ENCODE results near the gene CTNND2.

The CTNND2 gene

DNA sequence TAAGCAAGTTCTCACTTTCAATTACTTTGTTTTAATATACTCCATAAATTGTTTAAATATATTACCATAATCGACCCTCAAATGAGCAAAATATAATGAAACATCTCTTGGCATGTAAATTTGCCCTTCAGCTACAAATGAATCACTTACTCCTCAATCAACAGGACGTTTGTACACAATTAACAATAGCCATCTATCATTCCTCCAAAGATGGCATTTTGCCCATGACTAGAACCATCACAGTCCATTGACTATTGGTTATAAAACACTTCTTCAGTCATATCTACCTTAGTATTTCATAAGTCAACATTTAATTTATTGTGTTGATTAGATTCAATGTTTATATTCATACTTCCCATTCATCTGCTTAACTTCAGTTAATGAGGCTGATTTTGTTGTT, 127.2 kb downstream of the CTNND2 start:
- FAIRE-seq, result no peak

DNA sequence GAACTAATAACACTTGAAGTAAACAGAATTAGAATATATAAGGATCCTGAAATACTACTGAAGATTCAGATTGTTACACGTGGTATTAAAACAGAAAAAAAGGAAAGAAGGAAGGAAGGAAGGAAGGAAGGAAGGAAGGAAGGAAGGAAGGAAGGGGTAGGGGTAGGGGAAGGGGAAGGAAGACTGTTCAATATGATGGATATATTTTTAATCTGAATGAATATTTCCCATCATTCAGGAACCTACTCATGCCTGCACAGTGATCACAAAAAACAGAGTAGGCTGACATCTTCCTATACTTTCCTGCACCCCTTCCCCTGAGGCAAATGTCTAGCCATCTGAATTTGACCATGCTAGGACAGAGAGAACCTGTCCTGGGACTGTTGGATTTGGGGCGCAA, 133.9 kb downstream of the CTNND2 start:
- FAIRE-seq, result no peak

DNA sequence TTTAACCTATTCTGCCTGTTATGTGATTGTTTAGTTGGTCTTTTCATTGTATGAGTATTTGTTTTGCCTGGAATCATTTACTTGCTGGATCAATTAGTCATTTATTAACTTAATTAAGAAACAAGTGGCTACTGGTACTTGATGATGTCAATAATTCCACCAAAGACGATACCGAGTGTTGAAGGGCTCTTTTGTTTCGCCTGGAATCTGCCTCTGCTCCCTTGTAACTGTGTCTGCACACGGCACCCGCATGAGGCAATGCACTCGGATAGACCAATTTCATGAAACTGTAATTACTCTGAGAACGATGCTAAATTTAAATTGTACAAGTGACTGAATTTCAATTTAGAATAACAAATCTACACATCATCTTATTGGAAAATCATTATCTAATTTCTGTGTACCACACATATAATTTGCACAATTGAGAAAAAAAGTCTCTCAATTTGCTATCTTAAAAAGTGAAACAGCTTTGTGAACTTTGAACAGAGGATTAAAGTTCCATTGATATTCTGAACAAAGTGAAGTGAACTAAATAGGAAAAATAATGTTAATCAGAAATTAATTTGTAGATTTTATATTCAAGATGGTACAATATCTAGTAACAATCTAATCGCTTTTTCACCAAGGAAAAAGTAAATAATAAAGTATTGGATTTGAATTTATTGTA, 143.2 kb downstream of the CTNND2 start:
- FAIRE-seq, result no peak

DNA sequence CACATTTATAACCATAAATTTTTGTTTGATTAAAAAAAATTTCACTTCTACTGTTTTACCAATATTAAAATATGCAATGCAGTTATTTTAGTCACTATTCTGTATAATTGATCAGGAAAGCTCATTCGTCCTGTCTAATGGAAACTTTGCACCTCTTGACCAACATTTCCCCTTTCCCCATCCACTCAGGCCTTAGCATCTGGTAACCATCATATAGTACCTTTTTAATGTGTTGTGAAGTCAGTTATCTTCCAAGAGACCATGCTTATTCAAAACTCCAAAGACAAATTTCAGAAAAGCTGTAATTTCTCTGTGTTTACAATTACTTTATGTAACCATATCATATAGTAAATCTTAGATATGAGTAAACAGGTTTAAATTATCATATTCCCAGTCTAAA, 145.9 kb downstream of the CTNND2 start:
- no peak for FAIRE-seq

DNA sequence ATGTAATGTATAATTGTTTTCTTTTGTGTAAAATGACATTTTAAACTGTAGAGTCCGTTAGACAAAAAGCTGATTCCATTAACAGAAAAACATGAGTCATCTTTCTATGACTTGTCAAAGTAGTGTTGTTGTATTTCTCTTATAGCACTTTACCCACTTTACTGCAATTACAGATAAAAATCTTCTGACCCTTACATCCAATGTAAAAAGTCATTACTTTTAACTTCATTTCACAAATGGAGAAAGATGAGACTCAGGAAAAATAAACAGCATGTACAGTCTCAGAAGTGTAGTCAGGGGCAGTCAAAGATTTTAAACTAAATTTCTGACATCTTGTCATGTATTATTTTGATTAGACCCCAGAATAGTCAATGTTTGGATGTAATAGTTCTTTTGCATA, 146.6 kb downstream of the CTNND2 start:
- FAIRE-seq, result no peak

DNA sequence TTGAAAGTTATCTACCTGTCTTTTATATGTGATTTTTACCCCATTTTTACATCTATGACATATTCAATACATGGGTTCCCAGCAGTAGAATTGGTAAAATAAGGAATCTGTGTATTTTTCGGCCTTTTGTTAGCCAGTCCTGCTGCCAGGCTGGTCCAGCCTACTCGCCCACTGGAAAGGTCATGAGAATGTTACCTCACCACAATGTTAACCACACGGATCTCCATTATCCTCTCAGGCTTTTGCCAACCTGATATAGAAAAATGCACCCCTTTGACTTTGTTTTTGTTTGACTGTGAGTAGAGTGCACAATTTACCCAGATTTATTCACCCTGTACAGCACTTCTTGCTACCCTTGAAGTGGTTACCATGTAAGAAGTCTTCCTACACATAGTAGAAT, 167.2 kb downstream of the CTNND2 start:
- no peak for FAIRE-seq

DNA sequence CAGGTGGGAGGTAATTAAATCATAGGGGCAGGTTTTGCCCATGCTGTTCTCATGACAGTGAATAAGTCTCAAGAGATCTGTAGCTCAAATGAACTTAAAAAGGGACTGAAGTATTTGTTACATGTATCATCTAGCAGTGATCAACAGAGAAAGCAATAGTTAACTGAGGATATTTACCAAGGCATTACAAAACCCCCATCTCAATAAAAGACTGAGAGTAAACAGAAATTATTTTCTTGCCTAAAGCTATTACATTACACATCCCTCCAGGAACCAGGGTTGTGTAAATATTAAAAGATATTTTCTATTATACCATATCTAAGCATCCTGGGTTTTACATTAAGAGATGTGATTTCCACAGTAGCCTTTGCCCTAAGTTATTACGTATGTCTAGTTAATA, 169.9 kb downstream of the CTNND2 start:
- no peak for FAIRE-seq

DNA sequence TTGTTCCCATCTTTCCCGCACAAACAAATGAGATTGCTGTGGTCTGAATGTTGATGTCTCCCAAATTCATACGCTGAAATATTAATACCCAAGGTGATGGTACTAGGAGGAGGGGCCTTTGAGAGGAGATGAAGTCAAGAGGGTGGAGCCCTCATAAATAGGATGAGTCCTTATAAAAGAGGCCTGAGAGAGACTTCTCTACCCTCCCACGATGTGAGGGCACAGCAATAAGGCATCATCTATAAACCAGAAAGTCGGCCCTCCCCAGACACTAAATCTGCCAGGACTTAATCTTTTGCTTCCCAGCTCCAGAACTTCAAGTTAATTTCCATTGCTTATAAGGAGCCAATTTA, 170.4 kb downstream of the CTNND2 start:
- FAIRE-seq, result no peak

DNA sequence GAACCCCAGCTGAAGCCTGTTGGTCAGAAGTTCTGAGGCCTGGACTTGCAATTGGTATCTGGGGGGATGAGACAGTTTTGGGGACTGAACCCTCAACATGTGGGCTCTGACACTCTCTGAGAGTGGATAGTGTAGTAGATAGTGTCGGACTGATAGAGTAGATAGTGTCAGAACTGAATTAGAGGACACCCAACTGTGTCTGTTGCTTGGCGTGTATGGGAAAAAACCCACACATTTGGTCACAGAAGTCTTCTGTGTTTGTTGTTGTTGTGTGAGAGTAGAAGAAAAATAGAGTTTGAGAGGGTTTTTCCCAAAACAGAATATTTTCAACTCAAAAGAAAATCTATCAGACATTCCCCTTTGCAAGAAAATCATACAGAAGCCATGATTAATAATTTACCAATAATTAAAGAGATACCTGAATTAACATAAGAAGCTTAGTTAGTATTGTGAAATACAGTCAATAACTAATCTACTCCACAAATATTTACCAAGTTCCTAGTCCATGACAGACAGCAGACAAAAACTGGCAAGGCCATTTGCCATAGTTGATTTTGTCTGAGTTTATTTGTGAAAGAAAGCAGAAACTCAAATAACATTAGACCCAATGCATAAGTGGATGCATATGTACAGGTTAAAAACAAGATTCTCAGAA, 170.9 kb downstream of the CTNND2 start:
- no peak for FAIRE-seq

DNA sequence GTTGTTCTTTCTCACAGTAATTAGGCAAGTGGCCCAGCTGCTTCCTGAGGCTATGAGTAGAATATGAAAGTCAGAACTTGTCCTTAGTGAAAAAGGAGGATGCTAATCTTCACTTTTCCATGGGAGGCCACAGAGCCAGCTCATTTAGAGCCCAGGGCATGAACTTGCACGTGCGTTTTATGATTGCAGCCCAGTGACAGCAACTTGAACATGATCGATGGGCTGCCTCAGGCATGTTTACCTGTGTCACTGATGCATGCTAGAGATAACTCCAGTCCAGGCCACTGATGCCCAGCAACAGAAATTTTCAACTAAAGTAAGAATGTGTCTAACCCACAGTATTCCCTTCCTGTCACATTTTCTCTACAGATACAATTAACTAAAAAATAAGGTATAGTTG, 179.3 kb downstream of the CTNND2 start:
- no peak for FAIRE-seq

DNA sequence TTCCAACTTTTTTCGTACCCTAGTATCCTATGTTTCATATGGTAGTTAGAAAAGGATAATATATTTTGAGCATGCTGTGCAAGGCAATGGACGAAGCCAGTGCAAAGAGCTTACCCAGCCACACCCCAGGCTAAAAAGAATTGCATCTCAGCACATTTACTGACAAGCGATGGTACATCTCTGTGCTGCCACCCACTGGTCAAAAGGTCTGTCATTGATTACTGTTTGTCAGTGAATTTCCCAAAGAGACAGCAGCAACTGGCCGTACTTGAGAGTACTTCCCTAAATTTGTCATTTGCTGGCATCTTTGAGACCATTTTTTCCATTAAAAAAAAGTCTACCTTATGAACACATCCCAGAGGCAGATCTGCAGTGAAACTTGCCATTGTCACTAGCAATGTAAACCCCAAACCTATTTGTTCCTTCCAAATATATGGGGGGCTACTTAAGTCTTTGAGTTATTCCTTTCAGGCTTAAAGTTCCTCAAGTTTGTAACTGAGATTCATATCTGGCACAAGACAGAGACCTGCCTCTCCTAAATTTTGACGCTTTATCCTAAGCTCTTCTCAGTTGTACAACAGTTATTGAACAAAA, 184.3 kb downstream of the CTNND2 start:
- FAIRE-seq, result no peak

DNA sequence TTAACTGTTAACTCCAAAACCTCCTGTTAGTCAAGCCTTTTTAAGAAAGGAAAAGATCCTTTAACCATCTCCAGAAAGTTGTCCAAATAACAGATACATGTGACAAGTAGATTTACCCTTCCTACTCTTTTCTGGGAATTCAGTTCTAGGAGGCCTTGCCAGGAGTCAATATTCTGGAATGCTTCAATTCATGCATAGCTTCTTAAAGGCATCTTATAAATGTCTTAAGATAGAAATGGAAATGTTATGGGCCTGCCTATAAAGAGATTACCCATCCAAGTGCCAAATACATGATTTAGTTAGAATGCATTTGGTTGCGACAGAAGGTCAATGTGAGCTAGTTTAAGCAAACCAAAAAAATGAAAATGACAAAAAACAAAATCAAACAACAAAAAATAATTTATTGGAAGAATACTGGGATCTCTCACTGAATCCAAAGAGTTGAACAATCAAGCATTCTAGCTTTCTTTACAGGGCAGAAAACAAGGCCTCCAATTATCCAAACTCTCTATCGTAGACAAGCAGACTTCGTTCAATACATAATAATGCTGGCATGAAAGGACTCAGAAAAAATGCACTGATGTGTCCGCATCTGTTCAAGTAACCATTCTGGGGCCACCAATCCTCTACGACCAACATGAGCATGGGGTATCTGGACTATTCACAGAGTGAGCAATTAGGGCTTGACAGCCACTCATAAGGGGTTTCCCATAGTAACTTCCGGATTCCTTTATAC, 188.6 kb downstream of the CTNND2 start:
- FAIRE-seq, result no peak

DNA sequence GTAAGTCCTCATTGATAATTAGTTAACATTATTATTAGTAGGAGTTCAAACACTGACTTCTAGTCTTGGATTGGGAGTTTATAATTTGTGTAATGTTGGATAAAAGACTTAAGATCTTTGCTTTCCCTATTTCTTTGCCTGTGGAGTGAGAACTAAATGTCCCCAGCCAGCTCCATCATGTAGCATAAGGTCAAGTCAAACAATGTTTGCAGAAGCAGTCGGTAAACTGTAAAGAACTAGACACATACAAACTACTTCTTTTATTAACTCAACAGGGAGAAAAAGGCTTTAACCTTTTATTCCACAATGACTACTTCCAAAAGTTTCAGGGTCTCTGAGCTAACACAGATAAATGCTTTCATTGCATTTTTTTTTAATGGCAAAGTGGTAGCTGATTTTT, 192.3 kb downstream of the CTNND2 start:
- no peak for FAIRE-seq

DNA sequence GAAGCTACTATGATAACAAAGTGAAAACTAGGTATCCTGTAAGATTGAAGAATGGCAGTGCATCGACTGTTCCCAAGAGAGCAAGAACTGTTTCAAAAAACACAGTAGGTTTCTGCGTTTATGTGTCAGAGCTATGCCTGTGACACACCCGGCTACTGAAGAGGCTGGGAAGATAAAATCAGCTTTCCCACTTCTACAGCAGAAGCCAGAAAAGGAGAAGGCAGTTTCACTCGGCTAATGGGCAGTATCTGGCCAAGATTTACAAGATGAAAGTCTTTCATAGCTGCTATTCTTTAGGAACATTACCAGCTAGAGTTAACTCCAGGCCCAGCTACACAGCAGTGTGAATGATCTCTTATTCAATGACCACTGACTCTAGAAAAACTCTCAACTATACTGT, 195.2 kb downstream of the CTNND2 start:
- FAIRE-seq, result no peak

DNA sequence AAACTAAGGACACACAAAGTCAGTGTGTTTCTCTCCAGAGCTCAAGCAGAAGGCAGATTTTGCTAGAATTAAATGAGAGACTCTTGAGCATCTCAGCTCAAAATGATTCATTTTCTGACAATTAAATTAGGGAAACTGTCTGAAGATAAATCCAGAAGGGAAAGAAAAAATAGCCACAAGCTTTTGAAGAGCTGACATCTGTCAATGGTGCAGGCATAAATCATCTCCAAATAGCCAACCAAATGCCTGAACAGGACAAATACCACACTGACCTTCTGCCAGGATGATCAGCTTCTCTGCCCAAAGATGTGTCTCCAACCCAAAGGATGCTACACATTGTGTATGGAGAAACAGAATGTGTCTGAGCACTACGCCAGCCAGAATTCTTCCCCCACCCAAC, 199.3 kb downstream of the CTNND2 start:
- no peak for FAIRE-seq

DNA sequence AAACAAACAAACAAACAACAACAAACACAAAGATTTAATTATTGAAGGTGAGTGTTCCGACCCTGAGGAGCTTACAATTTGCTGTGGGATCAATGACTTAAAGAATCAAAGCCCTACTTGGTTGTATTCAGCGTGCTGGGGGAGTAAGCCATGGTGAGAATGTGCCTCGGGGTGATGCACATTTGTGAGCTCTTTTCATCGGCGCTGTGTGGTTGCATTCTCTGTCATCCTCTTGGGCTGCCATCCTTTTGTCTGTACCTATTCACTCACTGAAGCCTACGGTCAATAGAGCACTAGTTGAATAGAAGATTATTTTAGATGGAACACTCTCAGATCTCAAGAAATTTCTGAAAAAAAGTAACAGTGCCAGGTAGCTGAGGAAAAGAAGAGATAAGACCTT, 203.9 kb downstream of the CTNND2 start:
- FAIRE-seq, result no peak

DNA sequence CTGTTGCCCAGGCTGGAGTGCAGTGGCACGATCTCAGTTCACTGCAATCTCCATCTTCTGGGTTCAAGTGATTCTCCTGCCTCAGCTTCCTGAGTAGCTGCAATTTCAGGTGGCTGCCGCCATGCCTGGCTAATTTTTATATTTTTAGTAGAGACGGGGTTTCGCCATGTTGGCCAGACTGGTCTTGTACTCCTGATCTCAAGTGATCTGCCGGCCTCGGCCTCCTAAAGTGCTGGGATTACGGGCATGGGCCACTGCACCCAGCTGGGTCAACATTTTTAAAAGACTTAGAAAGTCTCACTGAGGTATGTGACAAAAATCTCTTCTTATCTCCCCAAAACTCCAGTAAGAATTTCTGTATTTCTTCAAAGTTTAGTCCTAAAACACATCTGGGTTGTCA, 211.6 kb downstream of the CTNND2 start:
- FAIRE-seq, result no peak

DNA sequence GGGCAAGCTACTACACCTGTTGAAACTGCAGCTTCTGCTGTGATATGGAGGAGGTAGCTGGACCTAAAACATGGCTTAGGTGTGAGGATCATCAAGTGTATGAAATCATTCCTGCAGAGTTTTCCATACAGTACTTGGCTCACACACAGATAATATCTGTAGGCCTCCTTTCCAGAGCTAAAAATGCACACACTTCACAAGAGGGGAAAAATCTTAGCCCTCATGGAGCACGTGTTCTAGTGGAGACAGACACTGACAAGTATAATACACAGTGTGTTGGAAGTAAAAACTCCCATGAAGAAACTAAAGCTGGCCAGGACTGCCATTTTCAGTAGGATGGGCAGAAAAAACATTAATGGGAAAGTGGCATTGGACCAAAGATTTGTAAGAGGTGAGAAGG, 216.7 kb downstream of the CTNND2 start:
- no peak for FAIRE-seq

DNA sequence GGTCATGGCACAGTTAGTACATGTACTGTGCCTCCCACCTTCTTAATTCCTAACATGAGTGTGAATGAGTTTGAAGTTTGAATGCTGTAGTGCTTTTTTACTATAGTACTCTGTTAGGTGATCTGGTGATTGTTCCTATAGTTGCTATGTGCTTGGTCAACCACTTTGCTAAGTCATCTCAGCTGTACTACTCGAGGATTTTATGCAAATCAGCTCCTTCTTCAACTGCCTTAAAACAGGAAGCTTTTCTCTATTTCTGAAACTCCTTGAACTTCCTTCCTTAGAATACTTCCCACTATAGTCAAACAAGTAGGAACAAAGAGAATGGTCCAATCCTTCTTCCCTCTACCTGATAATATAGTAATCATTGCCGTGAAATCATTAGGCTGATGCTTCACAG, 219.6 kb downstream of the CTNND2 start:
- FAIRE-seq, result no peak

DNA sequence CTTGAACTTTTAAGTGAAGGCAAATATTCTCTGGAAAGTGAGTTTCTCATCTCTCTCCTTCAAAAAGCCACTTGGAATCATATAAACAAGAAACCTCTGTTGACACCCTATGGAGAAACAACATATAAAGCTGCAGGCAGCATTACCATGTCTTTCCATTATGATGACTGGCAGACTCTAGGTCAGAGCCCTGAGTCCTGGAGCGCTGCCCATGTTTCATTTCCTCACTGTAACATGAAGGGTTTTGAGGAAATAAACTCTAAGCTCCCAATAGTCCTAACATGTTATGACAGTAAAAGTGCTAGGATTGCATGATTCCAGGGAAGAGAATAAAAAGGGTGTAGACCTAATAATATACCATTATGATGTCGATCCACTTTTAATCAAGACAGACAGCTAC, 220.6 kb downstream of the CTNND2 start:
- FAIRE-seq, result no peak

DNA sequence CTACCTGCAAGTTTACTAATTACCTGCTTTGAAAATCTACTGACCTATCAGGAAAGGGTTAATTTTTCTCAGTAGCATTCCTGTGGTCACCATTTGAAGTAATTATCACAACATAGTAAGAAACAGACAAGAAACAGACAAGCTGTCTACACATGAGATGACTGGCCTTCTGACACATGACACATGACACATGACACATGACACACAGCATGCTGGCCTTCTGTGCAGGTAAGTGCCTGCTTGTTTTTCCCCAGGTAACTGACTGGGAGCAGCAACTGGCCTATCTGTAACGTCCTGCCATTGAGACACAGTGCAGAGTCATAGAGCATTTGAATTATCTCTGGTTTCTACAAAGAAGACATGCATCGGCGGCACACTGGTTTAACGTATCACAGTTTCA, 222.4 kb downstream of the CTNND2 start:
- no peak for FAIRE-seq

DNA sequence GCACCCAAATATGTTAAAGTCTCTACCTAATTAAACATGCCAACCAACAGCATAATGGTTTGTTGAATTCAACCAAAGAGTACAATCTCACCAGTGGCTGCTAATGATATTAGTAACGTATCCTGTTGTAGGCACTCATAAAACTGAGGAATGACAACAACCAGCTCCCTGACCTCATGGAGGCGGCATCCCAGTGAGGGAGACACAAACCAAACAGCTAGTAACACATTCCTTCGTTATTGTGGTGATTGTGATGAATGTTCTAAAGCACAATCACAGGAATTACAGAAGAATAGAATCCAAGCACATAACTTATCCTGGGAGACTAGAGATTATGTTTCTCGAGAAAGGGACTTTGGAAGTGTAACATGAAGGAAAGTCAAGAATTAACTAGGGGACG, 224.6 kb downstream of the CTNND2 start:
- FAIRE-seq, result no peak

DNA sequence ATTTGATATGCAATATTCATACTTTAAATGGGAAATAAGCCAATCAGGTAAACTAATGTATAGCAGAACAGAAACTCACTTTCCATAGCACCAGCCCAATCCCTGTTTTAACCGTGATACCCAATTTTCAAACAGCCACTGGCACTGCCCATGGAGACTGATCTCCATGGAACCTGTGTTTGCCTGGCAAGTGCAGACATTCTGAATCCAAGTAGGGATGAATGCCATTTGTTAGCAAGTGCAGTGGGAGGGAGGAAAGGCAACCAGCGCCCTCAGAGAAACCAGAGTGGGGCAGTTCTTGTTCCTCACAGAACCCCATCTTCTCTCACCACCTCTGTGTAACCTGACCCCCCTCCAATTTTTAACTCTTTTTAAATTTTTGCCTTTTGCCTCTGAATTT, 229.1 kb downstream of the CTNND2 start:
- FAIRE-seq, result no peak

DNA sequence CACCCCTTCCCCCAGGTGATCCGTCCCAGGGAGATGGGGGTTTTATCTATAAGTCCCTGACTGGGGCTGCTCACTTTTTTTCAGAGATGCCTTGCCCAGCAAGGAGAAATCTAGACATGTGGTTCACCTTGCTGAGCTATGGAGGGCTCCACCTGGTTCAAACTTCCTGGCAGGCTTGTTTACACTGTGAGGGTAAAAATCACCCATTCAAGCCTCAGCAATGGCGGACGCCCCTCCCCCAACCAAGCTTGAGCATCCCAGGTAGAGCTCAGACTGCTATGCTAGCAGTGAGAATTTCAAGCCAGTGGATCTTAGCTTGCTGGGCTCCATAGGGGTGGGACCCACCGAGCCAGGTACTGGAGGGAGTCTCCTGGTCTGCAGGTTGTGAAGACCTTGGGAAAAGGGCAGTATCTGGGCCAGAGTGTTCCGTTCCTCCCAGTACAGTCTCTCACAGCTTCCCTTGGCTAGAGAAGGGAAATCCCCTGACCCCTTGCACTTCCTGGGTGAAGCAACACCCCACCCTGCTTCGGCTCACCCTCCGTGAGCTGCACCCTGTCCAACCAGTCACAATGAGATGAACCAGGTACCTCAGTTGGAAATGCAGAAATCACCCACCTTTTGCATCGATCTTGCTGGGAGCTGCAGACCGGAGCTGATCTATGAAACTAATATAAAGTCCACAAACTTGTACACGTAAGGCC, 231.7 kb downstream of the CTNND2 start:
- FAIRE-seq, result no peak
